GM18520 (cell line): ENCODE results near the gene KCNS1.

ENCODE experiments used
- ATAC-seq: cut with Tn5 transposase; IDR thresholded peaks from one replicate; pipeline ENCODE4 v1.9.1; 2021; ENCODE audit not compliant: unreplicated experiment

KCNS1 gene

DNA sequence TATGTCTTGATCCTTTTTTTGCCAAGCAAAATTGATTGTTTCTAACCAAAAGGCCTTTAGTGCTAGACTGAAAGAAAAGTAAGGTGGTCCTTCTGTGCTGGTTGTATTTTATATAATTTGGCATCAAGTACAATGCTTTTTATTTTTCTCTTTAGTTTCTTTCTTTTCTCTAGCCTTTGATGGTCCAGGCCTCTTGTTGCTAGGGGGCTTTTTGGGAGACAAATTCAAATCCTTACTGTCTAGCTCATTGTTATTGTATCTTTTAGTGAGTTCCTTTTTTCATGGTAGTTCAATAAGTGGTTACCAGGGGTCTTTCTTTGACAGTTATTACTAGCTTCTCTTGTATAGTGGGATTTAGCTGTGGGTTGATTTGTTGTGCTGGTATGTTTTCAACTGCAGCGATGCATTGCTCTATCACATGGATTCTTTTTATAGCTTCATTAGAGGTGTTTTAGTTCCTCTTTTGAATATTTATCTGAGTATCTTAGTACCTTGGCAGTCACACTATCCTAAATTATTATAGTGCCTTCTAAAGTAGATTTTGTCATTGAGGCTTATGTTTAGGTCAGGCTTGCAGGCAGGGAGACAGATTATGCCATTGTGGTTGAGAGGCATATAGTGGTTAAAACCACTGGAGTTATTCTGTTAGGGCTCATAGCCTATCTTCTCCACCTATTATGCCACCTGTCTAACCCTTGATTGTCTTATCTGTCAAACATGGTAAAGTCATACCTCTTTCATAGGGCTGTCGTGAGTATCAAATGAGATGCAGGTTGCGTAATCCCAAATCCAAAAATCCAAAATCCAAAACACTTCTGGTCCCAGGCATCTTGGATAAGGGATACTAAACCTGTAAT, 49.5 kb downstream of the KCNS1 start:
- ATAC-seq = no peak

DNA sequence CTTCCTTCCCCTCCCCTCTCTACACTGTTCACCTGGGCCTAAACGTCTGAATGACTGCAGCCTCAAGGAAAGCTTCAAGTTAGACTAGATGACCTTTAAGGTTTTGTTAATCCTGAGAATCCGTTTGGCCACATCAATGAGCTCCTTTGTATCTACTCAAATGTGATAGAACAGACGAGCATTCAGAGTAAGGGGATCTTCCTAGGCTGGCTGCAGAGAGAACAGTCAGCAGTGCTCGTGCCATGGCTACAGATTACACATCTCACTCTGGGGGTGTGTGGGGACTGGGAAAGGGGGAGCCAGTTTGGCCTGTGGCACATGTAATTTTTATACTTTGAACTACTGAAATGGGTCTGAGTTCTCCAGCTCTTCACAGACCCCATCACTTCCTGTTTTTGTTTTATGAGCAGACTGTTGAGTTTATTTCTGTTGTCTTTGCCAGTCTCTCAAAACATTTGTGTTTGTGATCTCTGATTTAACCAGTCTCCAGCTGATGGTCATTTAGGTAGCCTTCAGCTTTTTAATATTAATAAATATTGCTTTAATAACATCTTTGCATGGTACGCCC, 50.9 kb downstream of the KCNS1 start:
- no peak for ATAC-seq

DNA sequence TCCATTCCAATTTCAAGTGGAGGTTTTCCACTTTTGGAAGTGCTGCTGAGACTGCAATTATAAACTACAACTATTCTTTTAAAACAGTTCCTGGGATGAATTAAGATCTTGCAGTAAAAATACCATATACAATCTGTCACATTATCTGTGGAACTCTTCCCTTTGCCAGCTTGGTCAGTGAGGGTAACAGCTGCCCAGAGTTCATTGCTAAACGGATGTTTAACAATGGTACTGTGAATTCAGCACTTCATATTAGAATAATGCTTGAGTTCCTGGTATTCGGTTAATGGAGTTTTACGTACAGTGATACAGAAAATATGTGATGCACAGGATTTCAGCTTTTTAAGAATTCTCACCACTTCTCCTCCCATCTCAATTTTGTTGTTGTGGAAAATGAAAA, 51.5 kb downstream of the KCNS1 start:
- no peak for ATAC-seq

DNA sequence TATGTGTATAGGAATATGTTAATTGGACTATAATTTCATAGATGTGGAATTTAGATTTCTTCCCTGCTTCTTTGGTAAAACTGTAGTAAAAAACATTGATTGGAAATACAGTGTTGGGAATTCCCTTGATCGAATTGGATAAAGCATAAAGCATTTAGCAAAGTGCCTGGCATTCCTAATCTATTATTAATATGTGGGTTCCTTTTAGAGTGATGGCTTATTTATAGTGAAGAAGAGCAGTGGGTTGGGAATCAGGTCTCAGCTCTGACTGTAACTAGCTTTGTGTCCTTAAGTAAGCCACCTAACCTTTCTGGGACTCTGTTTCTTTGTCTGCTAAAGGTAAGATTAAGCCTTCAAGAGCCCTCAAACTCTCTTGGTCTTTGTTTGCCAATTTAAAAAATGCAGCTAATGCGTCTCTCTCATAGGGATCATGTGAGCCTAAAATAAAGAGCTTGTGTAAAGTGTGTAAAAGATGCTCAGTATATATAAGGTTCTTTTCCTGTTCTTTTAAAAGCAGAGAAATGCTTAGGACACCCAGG, 53.3 kb downstream of the KCNS1 start:
- no peak for ATAC-seq

DNA sequence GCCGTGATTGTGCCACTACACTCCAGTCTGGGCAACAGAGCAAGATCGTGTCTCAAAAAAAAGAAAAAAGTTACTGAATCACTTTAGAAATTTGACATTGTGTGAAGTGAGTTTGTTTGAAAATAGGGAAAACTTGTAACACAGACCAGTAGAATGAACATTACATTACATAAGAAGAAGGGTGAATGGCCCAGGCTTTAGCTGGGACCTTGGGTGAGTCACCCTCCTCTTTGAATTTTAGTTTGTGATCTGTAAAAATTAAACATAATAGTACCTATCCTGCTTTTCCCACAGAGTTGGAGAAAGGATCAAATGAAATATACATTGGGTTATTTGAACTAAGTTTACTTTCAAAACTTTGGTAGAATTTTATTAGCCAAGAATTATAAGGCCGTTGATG, 56.3 kb downstream of the KCNS1 start:
- ATAC-seq = no peak

DNA sequence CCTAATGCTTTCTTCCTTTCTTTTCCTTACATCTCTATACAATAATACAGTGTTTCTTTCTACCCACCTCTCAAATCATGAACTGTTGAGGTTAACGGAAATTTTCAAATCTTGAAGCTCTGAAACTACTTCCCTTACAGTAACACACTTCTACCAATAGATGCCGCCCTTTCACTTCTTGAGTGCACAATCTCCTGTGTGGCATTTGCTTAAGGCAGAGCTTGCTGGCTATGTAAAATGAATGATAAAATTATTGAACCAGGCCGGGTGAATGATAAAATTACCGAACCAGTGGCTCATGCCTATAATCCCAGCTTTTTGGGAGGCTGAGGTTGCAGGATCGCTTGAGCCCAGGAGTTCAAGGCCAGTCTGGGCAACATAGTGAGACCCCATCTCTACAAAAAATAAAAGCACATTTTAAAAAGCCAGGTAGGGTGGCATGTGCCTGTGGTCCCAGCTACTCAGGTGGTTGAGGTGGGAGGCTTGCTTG, 56.8 kb downstream of the KCNS1 start:
- no peak for ATAC-seq

DNA sequence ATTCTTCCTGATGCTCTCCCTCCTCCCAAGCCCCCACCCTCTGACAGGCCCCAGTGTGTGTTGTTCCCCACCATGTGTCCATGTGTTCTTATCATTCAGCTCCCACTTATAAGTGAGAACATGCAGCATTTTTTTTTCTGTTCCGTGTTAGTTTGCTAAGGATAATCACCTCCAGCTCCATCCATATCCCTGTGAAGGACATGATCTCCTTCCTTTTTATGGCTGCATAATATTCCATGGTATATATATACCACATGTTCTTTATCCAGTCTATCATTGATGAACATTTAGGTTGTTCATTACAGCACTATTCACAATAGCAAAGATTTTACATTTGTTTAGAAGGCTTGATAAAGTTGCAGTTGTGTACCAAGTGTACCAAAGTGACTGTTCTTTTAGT, 57.9 kb downstream of the KCNS1 start:
- ATAC-seq = no peak
